Fibroblast of lung (primary cell): ENCODE measurements around the gene ACSS3.

ENCODE experiments used
- CTCF ChIP-seq, 2 donors: IDR thresholded peaks in 1 of 2; conservative IDR thresholded peaks in 1 of 2; 1 replicate in 1 of 2; 2 replicates in 1 of 2; pipeline ENCODE4 v1.5.1; 2011 to 2012; ENCODE audit warnings: low read length in 2 of 2, control low read depth in 1 of 2, inconsistent platforms in 1 of 2, low read depth in 1 of 2, mild to moderate bottlenecking in 1 of 2
- EZH2 ChIP-seq: IDR thresholded peaks from 2 replicates; pipeline ENCODE4 v1.5.1; 2012; ENCODE audit warnings: low read length, control low read depth, mild to moderate bottlenecking; ENCODE audit errors: missing control alignments

- TF ChIP-seq CTCF (conservative IDR thresholded peaks at IDR 0.05 in 1 of 2, IDR thresholded peaks at IDR 0.05 in 1 of 2; ENCODE audit: low read depth in 1 of 2, low read length in 2 of 2) (no peak), EZH2 (no peak)
Observed at GRCh38 chr12:81079280-81080076, 1.6 kb downstream of the ACSS3 start.
